ENCODE results near the gene RNASE13.

RNASE13 gene

DNA sequence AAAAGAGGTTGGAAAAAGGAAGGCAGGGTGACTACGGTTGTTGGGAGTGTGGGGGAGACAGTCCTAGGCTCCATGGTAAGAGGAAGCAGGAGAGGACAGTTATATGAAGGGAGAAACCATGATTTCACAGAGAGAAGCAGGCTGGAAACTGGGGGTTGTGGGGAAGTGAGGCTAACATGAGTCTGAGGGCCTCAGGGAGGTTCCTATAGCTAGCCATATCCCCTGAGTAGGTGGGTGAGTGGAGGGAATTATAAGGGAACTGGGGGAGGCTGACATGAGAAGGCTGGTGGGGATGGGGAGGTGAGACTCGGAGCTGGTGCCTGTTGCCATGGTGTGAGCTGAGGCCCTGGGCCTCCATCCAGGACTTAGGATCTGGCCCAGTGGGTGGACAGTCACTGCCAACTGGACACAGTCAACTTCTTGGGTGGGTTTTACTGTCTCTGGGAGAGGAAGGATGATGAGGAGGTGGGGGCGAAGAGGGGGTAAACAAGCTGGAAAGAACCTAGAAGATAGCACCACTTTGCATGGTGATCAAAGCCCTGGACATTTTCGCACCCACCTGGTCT, 1.4 kb downstream of the RNASE13 start (continued):
- TF ChIP-seq, protein P1, sequence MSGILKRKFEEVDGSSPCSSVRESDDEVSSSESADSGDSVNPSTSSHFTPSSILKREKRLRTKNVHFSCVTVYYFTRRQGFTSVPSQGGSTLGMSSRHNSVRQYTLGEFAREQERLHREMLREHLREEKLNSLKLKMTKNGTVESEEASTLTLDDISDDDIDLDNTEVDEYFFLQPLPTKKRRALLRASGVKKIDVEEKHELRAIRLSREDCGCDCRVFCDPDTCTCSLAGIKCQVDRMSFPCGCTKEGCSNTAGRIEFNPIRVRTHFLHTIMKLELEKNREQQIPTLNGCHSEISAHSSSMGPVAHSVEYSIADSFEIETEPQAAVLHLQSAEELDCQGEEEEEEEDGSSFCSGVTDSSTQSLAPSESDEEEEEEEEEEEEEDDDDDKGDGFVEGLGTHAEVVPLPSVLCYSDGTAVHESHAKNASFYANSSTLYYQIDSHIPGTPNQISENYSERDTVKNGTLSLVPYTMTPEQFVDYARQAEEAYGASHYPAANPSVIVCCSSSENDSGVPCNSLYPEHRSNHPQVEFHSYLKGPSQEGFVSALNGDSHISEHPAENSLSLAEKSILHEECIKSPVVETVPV (CRISPR knock-in tag; IDR thresholded peaks at IDR 0.05) = no peak
- TF ChIP-seq, protein P2, sequence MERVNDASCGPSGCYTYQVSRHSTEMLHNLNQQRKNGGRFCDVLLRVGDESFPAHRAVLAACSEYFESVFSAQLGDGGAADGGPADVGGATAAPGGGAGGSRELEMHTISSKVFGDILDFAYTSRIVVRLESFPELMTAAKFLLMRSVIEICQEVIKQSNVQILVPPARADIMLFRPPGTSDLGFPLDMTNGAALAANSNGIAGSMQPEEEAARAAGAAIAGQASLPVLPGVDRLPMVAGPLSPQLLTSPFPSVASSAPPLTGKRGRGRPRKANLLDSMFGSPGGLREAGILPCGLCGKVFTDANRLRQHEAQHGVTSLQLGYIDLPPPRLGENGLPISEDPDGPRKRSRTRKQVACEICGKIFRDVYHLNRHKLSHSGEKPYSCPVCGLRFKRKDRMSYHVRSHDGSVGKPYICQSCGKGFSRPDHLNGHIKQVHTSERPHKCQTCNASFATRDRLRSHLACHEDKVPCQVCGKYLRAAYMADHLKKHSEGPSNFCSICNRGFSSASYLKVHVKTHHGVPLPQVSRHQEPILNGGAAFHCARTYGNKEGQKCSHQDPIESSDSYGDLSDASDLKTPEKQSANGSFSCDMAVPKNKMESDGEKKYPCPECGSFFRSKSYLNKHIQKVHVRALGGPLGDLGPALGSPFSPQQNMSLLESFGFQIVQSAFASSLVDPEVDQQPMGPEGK (CRISPR knock-in tag; IDR thresholded peaks at IDR 0.05; ENCODE audit: borderline replicate concordance) = no peak
- no peak for TF ChIP-seq ZNF565 (CRISPR knock-in tag; conservative IDR thresholded peaks at IDR 0.05; ENCODE audit: low read depth)

DNA sequence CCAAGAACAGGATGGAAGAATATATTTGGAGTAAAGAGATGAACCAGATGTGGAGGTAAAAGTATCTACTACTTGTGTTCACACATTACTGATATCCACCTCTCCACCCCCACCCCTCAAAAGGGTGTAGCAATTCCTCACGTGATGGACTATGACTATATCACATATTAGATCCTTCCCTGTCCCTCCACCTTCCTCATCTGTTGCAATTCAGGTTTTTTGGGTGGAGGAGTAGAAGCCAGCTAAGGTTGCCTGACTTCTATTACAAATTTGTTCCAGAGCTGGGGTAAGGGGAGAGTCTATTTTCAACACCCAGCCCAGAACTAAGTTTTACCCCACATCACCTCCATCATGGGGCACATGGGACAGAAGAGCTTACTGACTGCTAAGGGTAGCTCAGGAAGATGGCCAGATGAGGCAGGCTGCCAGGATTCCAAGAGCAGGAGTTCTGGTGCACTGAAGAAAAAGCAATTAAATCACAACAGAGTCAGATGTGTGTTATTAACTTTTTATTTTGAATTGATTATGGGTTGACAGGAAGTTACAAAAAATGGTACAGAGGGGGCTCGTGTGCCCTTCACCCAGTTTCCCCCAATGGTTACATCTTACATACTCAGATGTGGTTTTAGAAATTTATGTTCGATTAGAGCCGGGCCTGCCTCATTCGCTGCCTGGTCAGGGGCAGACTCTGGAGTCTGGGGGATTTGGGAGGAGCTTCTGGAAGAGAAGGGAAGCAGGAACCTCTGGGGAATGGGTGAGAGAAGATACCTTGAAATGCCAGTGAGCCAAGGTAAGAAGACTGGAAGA, 2.1 kb downstream of the RNASE13 start:
- TF ChIP-seq SNAI2 (CRISPR knock-in tag; IDR thresholded peaks at IDR 0.05) = no peak
- TF ChIP-seq, protein P3, sequence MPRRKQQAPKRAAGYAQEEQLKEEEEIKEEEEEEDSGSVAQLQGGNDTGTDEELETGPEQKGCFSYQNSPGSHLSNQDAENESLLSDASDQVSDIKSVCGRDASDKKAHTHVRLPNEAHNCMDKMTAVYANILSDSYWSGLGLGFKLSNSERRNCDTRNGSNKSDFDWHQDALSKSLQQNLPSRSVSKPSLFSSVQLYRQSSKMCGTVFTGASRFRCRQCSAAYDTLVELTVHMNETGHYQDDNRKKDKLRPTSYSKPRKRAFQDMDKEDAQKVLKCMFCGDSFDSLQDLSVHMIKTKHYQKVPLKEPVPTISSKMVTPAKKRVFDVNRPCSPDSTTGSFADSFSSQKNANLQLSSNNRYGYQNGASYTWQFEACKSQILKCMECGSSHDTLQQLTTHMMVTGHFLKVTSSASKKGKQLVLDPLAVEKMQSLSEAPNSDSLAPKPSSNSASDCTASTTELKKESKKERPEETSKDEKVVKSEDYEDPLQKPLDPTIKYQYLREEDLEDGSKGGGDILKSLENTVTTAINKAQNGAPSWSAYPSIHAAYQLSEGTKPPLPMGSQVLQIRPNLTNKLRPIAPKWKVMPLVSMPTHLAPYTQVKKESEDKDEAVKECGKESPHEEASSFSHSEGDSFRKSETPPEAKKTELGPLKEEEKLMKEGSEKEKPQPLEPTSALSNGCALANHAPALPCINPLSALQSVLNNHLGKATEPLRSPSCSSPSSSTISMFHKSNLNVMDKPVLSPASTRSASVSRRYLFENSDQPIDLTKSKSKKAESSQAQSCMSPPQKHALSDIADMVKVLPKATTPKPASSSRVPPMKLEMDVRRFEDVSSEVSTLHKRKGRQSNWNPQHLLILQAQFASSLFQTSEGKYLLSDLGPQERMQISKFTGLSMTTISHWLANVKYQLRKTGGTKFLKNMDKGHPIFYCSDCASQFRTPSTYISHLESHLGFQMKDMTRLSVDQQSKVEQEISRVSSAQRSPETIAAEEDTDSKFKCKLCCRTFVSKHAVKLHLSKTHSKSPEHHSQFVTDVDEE (CRISPR knock-in tag; IDR thresholded peaks at IDR 0.05) = no peak
- TF ChIP-seq CSDC2 (CRISPR knock-in tag; IDR thresholded peaks at IDR 0.05) = no peak
- no peak for TF ChIP-seq ARNTL (CRISPR knock-in tag; IDR thresholded peaks at IDR 0.05; ENCODE audit: borderline replicate concordance, low read depth)
- TF ChIP-seq ZFP30 (CRISPR knock-in tag; IDR thresholded peaks at IDR 0.05) = no peak
- TF ChIP-seq ZNF8 (CRISPR knock-in tag; IDR thresholded peaks at IDR 0.05) = no peak
- no peak for TF ChIP-seq OSR1 (CRISPR knock-in tag; IDR thresholded peaks at IDR 0.05)
- TF ChIP-seq, protein P1 (CRISPR knock-in tag; IDR thresholded peaks at IDR 0.05) = no peak
- TF ChIP-seq TCF4 (CRISPR knock-in tag; IDR thresholded peaks at IDR 0.05; ENCODE audit: borderline replicate concordance) = no peak
- no peak for TF ChIP-seq GLIS3 (CRISPR knock-in tag; IDR thresholded peaks at IDR 0.05)
- TF ChIP-seq ISL1 (CRISPR knock-in tag; IDR thresholded peaks at IDR 0.05) = no peak
- no peak for TF ChIP-seq ZC3H10 (CRISPR knock-in tag; IDR thresholded peaks at IDR 0.05)
- TF ChIP-seq ESRRG (CRISPR knock-in tag; IDR thresholded peaks at IDR 0.05) = no peak
- no peak for TF ChIP-seq ZNF565 (CRISPR knock-in tag; conservative IDR thresholded peaks at IDR 0.05; ENCODE audit: low read depth)
- TF ChIP-seq, protein P4, sequence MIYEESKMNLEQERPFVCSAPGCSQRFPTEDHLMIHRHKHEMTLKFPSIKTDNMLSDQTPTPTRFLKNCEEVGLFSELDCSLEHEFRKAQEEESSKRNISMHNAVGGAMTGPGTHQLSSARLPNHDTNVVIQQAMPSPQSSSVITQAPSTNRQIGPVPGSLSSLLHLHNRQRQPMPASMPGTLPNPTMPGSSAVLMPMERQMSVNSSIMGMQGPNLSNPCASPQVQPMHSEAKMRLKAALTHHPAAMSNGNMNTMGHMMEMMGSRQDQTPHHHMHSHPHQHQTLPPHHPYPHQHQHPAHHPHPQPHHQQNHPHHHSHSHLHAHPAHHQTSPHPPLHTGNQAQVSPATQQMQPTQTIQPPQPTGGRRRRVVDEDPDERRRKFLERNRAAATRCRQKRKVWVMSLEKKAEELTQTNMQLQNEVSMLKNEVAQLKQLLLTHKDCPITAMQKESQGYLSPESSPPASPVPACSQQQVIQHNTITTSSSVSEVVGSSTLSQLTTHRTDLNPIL (CRISPR knock-in tag; IDR thresholded peaks at IDR 0.05; ENCODE audit: low read depth) = no peak
- no peak for TF ChIP-seq TOX (CRISPR knock-in tag; IDR thresholded peaks at IDR 0.05; ENCODE audit: borderline replicate concordance)
- ATAC-seq = no peak

DNA sequence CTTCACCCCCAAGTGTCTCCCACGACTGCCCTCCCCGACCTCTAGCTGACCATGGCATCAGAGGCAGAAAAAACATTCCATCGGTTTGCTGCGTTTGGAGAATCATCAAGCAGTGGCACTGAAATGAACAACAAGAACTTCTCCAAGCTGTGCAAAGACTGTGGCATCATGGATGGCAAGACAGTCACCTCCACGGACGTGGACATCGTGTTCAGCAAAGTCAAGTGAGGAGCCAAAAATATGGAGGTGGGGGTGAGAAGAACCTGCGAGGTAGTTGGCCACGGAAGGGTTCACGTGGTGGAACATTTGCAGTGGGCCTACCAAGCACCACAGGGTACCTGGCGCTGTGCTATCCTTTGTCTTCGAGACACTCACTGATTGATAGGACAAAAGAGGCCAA, 4.1 kb downstream of the RNASE13 start:
- no peak for ATAC-seq
- TF ChIP-seq, protein P1 (CRISPR knock-in tag; IDR thresholded peaks at IDR 0.05) = no peak
- TF ChIP-seq OSR1 (CRISPR knock-in tag; IDR thresholded peaks at IDR 0.05) (no peak), ZFP3 (CRISPR knock-in tag; IDR thresholded peaks at IDR 0.05) (no peak), SNAI2 (CRISPR knock-in tag; IDR thresholded peaks at IDR 0.05) (no peak), ZC3H10 (CRISPR knock-in tag; IDR thresholded peaks at IDR 0.05) (no peak), ESRRG (CRISPR knock-in tag; IDR thresholded peaks at IDR 0.05) (no peak), ARNTL (CRISPR knock-in tag; IDR thresholded peaks at IDR 0.05; ENCODE audit: borderline replicate concordance, low read depth) (no peak), CSDC2 (CRISPR knock-in tag; IDR thresholded peaks at IDR 0.05) (no peak), ISL1 (CRISPR knock-in tag; IDR thresholded peaks at IDR 0.05) (no peak), TCF4 (CRISPR knock-in tag; IDR thresholded peaks at IDR 0.05; ENCODE audit: borderline replicate concordance) (no peak), ZFP30 (CRISPR knock-in tag; IDR thresholded peaks at IDR 0.05) (no peak), GLIS3 (CRISPR knock-in tag; IDR thresholded peaks at IDR 0.05) (no peak), ZNF565 (CRISPR knock-in tag; conservative IDR thresholded peaks at IDR 0.05; ENCODE audit: low read depth) (no peak)
- TF ChIP-seq, protein P2 (CRISPR knock-in tag; IDR thresholded peaks at IDR 0.05; ENCODE audit: borderline replicate concordance) = no peak
- TF ChIP-seq, protein P3 (CRISPR knock-in tag; IDR thresholded peaks at IDR 0.05) = no peak

All from SK-N-SH treated with all-trans-retinoic acid at 6 μM for 48 hours (cell line).